OCI-LY3 (cell line): ENCODE results near the gene CLDN25.

Experiments used
- H2AFZ ChIP-seq: fragments of 200-600, 300-600 bp; shearing (Covaris generic); 2 replicates; pipeline ENCODE4 v1.6.0; 2014; ENCODE audit warnings: antibody characterized with exemption, low read depth, low read length
- H3K27ac ChIP-seq: fragments of 200-600, 300-600 bp; sonication (generic); 2 replicates; pipeline ENCODE4 v1.5.1; 2014; ENCODE audit warnings: mild to moderate bottlenecking, low read length, moderate library complexity, mixed read lengths
- H3K27me3 ChIP-seq: fragments of 200-600, 300-600 bp; sonication (generic); 2 replicates; pipeline ENCODE4 v1.6.1; 2014; ENCODE audit warnings: low read depth, low read length, mixed read lengths
- H3K36me3 ChIP-seq: fragments of 200-600, 300-600 bp; sonication (generic); replicated peaks from 2 replicates; pipeline ENCODE3; 2014; ENCODE audit warnings: low read depth, low read length, mixed read lengths
- H3K4me1 ChIP-seq: fragments of 300-600, 200-600 bp; sonication (generic); 2 replicates; pipeline ENCODE4 v1.6.1; 2014; ENCODE audit warnings: low read length, mixed read lengths
- H3K4me2 ChIP-seq: fragments of 200-600, 300-600 bp; sonication (generic); 2 replicates; pipeline ENCODE4 v1.6.1; 2014; ENCODE audit warnings: low read length, mixed read lengths
- H3K4me3 ChIP-seq: fragments of 300-600, 200-600 bp; sonication (generic); 2 replicates; pipeline ENCODE4 v1.5.1; 2014; ENCODE audit warnings: antibody characterized with exemption, mild to moderate bottlenecking, low read length, moderate library complexity
- H3K79me2 ChIP-seq: fragments of 300-600, 200-600 bp; shearing (Covaris generic); 2 replicates; pipeline ENCODE4 v1.6.1; 2014; ENCODE audit warnings: mild to moderate bottlenecking, low read length, mixed read lengths
- H3K9ac ChIP-seq: fragments of 300-600, 200-600 bp; shearing (Covaris generic); 2 replicates; pipeline ENCODE4 v1.6.0; 2014; ENCODE audit warnings: mild to moderate bottlenecking, low read length, moderate library complexity
- H3K9me3 ChIP-seq: fragments of 200-600, 300-600 bp; shearing (Covaris generic); 2 replicates; pipeline ENCODE4 v1.6.1; 2014; ENCODE audit warnings: low read length, mixed read lengths; ENCODE audit not compliant: insufficient read depth
- H4K20me1 ChIP-seq: fragments of 200-600, 300-600 bp; sonication (generic); 2 replicates; pipeline ENCODE4 v1.6.1; 2016; ENCODE audit warnings: low read length, mixed read lengths; ENCODE audit not compliant: insufficient read depth
- EZH2phosphoT487 ChIP-seq: fragments of 200-600 bp; shearing (Covaris generic); IDR thresholded peaks from 2 replicates; pipeline ENCODE4 v1.6.1; 2018; ENCODE audit warnings: antibody characterized with exemption, mixed run types, low read depth
- TF ChIP-seq, protein P1 (sequence below): fragments of 200-600, 300-600 bp; sonication (generic); IDR thresholded peaks from 2 replicates; pipeline ENCODE4 v1.5.1; 2014; ENCODE audit warnings: antibody characterized with exemption, low read length, low read depth

CLDN25 gene

DNA sequence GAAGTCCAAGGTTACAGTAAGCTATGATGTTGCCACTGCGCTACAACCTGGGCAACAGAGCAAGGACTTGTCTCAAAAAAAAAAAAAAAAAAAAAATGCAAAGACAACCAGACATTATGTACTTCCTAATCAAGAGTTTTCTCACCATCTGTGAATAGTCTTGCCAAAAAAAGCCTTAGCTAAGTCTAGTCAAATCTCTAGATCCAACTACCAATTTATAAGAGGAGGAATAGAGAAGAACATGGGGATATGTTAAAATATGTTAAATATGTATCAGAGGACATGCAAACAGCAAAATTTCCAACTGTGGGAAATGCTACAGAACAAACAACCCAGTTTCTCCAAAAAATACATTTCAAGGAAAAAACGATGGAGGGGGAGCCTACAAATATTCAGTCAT, 50.2 kb downstream of the CLDN25 start:
- Histone ChIP-seq H3K27ac (no peak overlapping the region), H3K4me3 (no peak overlapping the region), H3K27me3 (no peaks in the 10 kb centered on the region), H3K9me3 (no peaks in the 10 kb centered on the region), H2AFZ (no peak overlapping the region), H3K9ac (no peak overlapping the region), H3K79me2 (no peaks in the 10 kb centered on the region), H3K36me3 (peaks cover 45% of the 10 kb centered on the region), H4K20me1 (peaks cover 12% of the 10 kb centered on the region), H3K4me2 (no peak overlapping the region), H3K4me1 (peaks cover 15% of the 10 kb centered on the region)
- no peak for TF ChIP-seq EZH2phosphoT487
- TF ChIP-seq, protein P1, sequence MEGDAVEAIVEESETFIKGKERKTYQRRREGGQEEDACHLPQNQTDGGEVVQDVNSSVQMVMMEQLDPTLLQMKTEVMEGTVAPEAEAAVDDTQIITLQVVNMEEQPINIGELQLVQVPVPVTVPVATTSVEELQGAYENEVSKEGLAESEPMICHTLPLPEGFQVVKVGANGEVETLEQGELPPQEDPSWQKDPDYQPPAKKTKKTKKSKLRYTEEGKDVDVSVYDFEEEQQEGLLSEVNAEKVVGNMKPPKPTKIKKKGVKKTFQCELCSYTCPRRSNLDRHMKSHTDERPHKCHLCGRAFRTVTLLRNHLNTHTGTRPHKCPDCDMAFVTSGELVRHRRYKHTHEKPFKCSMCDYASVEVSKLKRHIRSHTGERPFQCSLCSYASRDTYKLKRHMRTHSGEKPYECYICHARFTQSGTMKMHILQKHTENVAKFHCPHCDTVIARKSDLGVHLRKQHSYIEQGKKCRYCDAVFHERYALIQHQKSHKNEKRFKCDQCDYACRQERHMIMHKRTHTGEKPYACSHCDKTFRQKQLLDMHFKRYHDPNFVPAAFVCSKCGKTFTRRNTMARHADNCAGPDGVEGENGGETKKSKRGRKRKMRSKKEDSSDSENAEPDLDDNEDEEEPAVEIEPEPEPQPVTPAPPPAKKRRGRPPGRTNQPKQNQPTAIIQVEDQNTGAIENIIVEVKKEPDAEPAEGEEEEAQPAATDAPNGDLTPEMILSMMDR: no peak
